Gastroesophageal sphincter (tissue), 3 donors: Measurements from ENCODE around the gene SLC52A1.

Experiments
- EP300 ChIP-seq: sonication (generic); formaldehyde crosslinking; IDR thresholded peaks from one replicate; pipeline ENCODE4 v1.6.1; 2017; ENCODE audit warnings: antibody characterized with exemption, mild to moderate bottlenecking
- POLR2A ChIP-seq, 2 donors: fragments of 450-650 bp; IDR thresholded peaks; one replicate each; pipeline ENCODE4 v1.6.1; 2017; ENCODE audit warnings: antibody characterized with exemption in 2 of 2, mild to moderate bottlenecking in 2 of 2, moderate library complexity in 1 of 2
- POLR2AphosphoS5 ChIP-seq: sonication (generic); formaldehyde crosslinking; IDR thresholded peaks from one replicate; pipeline ENCODE4 v1.6.1; 2017; ENCODE audit warnings: antibody characterized with exemption
- TF ChIP-seq, protein P1 (sequence below), 4 experiments: fragments of 200-600 bp in 2 of 4; fragments of 450-650 bp in 2 of 4; sonication (generic) in 1 of 4; IDR thresholded peaks; one replicate each; pipeline ENCODE4 v1.5.1; 2017 to 2019; ENCODE audit warnings: antibody characterized with exemption in 4 of 4, mild to moderate bottlenecking in 2 of 4, moderate library complexity in 2 of 4

DNA sequence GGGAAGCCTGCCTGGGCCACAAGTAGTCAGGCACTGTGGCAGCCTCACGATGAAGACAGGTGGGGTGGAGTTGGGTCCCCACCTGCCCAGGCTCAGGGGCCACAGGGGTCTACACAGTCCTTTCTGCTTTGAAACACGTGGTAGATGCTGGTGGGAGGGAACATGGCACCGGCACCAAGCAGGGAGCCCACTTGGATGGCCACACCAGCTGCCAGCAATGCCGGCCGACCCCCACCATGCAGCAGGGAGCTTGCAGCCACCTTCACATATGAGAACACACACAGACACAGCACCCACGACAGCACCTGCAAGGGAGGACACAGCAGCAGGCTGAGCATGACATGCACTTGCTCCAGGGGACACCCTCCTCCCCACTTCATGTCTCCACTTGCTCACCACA, 2.4 kb downstream of the SLC52A1 start:
- TF ChIP-seq, protein P1, sequence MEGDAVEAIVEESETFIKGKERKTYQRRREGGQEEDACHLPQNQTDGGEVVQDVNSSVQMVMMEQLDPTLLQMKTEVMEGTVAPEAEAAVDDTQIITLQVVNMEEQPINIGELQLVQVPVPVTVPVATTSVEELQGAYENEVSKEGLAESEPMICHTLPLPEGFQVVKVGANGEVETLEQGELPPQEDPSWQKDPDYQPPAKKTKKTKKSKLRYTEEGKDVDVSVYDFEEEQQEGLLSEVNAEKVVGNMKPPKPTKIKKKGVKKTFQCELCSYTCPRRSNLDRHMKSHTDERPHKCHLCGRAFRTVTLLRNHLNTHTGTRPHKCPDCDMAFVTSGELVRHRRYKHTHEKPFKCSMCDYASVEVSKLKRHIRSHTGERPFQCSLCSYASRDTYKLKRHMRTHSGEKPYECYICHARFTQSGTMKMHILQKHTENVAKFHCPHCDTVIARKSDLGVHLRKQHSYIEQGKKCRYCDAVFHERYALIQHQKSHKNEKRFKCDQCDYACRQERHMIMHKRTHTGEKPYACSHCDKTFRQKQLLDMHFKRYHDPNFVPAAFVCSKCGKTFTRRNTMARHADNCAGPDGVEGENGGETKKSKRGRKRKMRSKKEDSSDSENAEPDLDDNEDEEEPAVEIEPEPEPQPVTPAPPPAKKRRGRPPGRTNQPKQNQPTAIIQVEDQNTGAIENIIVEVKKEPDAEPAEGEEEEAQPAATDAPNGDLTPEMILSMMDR (IDR thresholded peaks at IDR 0.05) = no peak
- TF ChIP-seq POLR2AphosphoS5 (no peak), POLR2A (IDR thresholded peaks at IDR 0.05) (no peak), EP300 (no peak)
